ENCODE measurements around the gene SHANK3.

The SHANK3 gene

DNA sequence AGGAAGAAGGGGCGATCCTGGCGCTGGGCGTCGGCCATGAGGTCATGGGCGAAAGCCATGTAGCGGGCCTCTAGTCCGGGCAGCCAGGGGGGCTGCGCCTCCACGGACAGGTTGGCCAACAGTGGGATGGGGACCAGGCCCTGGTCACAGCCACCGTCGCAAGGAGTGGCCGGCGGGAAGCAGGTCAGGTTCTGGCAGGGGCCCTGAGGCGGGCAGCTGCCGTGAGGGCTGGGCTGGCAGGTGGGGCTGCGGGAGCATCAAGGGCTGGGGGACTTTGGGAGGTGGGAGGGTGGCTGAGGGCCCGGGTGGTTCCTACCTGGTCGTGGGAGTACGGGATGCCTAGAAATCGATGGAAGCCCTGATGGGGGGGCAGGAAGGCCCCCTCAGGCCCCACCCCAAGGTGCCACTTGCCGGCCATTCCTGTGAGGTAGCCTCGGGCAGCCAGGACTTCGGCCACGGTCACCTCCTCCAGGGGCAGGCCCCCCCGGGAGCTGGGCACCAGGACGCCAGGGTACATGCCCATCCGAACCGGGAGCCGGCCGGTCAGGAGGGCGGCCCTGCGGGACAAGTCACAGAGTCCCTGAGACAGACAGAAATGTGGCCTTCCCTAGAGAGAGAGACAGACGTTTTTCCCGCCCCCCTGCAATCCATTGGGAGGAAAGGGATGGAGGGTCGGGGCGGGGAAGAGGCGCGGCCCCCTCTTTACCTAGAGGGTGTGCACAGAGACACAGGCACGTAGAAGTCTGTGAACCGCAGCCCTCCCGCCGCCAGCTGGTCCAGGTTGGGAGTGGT is 45.6 kb upstream of the SHANK3 start:
- Histone ChIP-seq H3K9me3 (ENCODE audit: control extremely low read depth in 1 of 5, control insufficient read depth in 4 of 5, insufficient read depth in 2 of 5, low read depth in 1 of 5, low read length in 4 of 5) (no peaks in the 10 kb centered on the region), H3K4me1 (ENCODE audit: control extremely low read depth in 1 of 4, control insufficient read depth in 4 of 4, insufficient read depth in 4 of 4, low read length in 3 of 4) (peaks cover 3 to 41% (median 26%) of the 10 kb centered on the region in 4 experiments), H3K36me3 (ENCODE audit: control insufficient read depth in 4 of 4, insufficient read depth in 4 of 4, low read length in 3 of 4) (peaks cover 2 to 11% (median 6%) of the 10 kb centered on the region in 4 experiments), H3K27me3 (replicated peaks in 2 of 5; ENCODE audit: control insufficient read depth in 4 of 5, insufficient read depth in 5 of 5, low read length in 4 of 5) (no peaks in the 10 kb centered on the region), H3K4me3 (ENCODE audit: control insufficient read depth in 1 of 7, extremely low read depth in 1 of 7, insufficient read depth in 4 of 7, low read depth in 2 of 7, low read length in 6 of 7) (peak overlapping the region; percentile 54 to 83 (median 74)), H3K27ac (ENCODE audit: insufficient read depth in 1 of 2, low read depth in 1 of 2, low read length in 2 of 2, poor library complexity in 1 of 2, severe bottlenecking in 2 of 2) (peak overlapping the region in 1 of 2 experiments; percentile 43)
- DNase-seq: no peak
- WGBS (ENCODE audit: insufficient coverage): 91% methylated on average over 33 of the region's 42 CpGs
- ChIA-PET POLR2A (interaction anchor here (0.6 to 1.9 kb wide), 2 partner anchors 46 to 102 kb away, joined by 3 to 10 read pairs; partner anchors contain the start of genes SCO2 and SHANK3), CTCF (interaction anchor here (1.1 to 3.6 kb wide), 5 partner anchors 15 to 101 kb away, joined by 3 to 22 read pairs (median 5); partner anchors contain the start of gene SCO2)

DNA sequence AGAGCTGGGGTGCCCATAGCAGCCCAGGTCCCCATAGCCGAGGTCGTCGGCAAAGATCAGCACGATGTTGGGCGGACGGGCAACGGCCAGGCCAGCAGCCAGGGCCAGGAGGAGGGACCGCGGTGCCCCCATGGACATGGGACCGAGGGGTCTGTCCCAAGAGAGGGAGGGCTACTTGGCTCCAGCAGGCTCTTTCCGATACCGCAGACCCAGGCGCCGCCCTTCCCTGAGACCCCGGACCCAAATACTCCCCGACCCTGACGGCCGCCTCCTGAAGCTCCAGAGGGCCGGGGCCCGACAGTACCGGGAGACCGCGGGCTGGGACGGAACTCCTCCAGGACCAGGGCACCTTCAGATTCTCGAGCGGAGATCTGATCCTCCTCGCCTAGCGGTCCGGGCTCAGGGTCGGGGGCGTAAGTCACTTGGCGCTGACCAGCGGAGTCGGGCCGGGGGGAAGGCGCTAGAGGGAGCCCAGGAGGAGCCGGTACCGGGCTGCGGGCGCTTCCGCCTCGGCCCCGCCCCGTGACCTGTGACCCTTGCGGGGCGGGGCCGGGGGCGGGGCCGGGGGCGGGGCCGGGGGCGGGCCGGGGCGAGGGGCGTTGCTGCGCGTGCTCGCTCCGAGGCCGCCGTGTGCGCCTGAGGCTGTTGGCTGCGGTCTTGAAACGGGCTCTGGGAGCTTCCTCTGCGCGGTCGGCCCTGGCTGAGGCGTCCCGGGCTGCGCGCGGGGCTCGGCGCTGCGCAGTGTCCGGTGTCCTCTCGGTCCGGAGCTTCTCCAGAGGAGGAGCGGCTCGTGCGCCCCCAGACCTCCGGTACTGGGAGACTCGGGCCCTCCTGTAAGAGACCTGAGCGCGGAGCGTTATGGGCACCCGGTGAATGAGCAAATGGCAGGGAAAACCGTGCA is 44.7 kb upstream of the SHANK3 start, which contains the start of gene ARSA:
Gene ARSA, minus strand, starts transcription at position 511 of the 901 bp plus-strand sequence. Its CDS starts 373 bp downstream, at position 138.
- H3K4me3 ChIP-seq (ENCODE audit: control insufficient read depth in 1 of 7, extremely low read depth in 1 of 7, insufficient read depth in 4 of 7, low read depth in 2 of 7, low read length in 6 of 7): peak within 1 kb of the TSS; percentile 58 to 83 (median 76)
- DNase-seq: peak; percentile 80 to 85 (median 83)
- no peaks in the 10 kb centered on the region for H3K27me3 ChIP-seq (replicated peaks in 2 of 5; ENCODE audit: control insufficient read depth in 4 of 5, insufficient read depth in 5 of 5, low read length in 4 of 5)
- CTCF ChIA-PET: interaction anchor here (0.7 to 3.6 kb wide), 5 partner anchors 9 to 102 kb away, joined by 3 to 22 read pairs (median 5); partner anchors contain the start of gene SCO2
- peak within 1 kb of the TSS; percentile 20 to 43 for H3K27ac ChIP-seq (ENCODE audit: insufficient read depth in 1 of 2, low read depth in 1 of 2, low read length in 2 of 2, poor library complexity in 1 of 2, severe bottlenecking in 2 of 2)
- H3K9me3 ChIP-seq (ENCODE audit: control extremely low read depth in 1 of 5, control insufficient read depth in 4 of 5, insufficient read depth in 2 of 5, low read depth in 1 of 5, low read length in 4 of 5): no peaks in the 10 kb centered on the region
- peaks cover 2 to 11% (median 6%) of the 10 kb centered on the region in 4 experiments for H3K36me3 ChIP-seq (ENCODE audit: control insufficient read depth in 4 of 4, insufficient read depth in 4 of 4, low read length in 3 of 4)
- 5% methylated on average over 72 of the region's 88 CpGs for WGBS (ENCODE audit: insufficient coverage)
- POLR2A ChIA-PET: interaction anchor here (0.6 to 1.1 kb wide), 3 partner anchors 8 to 45 kb away, joined by 3 to 9 read pairs (median 3); partner anchors contain the start of gene SHANK3
- H3K4me1 ChIP-seq (ENCODE audit: control extremely low read depth in 1 of 4, control insufficient read depth in 4 of 4, insufficient read depth in 4 of 4, low read length in 3 of 4): peaks cover 3 to 33% (median 19%) of the 10 kb centered on the region in 4 experiments

DNA sequence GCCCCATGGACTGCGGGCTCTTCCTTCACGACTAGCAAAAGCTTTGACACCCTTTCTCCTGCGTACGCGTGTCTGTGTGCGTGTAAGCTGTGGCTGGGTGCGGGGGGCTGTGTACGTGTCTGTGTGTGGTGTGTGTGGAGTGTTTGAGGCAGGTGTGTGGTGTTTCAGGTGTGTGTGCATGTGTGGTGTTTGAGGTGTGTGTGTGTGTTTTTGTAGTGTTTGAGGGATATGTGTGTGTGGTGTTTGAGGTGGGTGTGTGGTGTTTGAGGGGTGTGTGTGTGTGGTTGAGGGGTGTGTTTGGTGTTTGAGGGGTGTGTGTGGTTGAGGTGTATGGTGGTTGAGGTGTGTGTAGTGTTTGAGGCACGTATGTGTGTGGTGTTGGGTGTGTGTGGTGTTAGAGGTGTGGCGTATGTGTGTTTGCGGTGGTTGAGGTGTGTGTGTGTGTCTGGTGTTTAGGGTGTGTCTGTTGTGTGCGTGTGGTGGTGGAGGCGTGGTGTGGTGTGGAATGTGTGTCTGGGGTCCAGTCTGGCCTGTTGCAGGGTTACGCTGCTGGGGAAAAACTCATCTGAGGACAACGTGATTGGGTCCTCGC is 44.0 kb upstream of the SHANK3 start:
- ChIA-PET POLR2A (interaction anchor here (0.6 to 1.1 kb wide), 3 partner anchors 9 to 44 kb away, joined by 3 to 9 read pairs (median 3); partner anchors contain the start of gene SHANK3), CTCF (interaction anchor here (1.4 to 3.6 kb wide), 3 partner anchors 13 to 63 kb away, joined by 3 to 22 read pairs (median 6); no protein-coding TSS in a partner anchor)
- H3K27ac ChIP-seq (ENCODE audit: insufficient read depth in 1 of 2, low read depth in 1 of 2, low read length in 2 of 2, poor library complexity in 1 of 2, severe bottlenecking in 2 of 2): peak overlapping the region; percentile 20 to 40
- peaks cover 3 to 29% (median 17%) of the 10 kb centered on the region in 4 experiments for H3K4me1 ChIP-seq (ENCODE audit: control extremely low read depth in 1 of 4, control insufficient read depth in 4 of 4, insufficient read depth in 4 of 4, low read length in 3 of 4)
- 12% methylated on average over 3 of the region's 16 CpGs for WGBS (ENCODE audit: insufficient coverage)
- H3K27me3 ChIP-seq (replicated peaks in 2 of 5; ENCODE audit: control insufficient read depth in 4 of 5, insufficient read depth in 5 of 5, low read length in 4 of 5): no peaks in the 10 kb centered on the region
- peaks cover 2 to 11% (median 6%) of the 10 kb centered on the region in 4 experiments for H3K36me3 ChIP-seq (ENCODE audit: control insufficient read depth in 4 of 4, insufficient read depth in 4 of 4, low read length in 3 of 4)
- peak in 1 of 3 donors; percentile 19 for DNase-seq
- peak overlapping the region; percentile 48 to 83 (median 76) for H3K4me3 ChIP-seq (ENCODE audit: control insufficient read depth in 1 of 7, extremely low read depth in 1 of 7, insufficient read depth in 4 of 7, low read depth in 2 of 7, low read length in 6 of 7)
- H3K9me3 ChIP-seq (ENCODE audit: control extremely low read depth in 1 of 5, control insufficient read depth in 4 of 5, insufficient read depth in 2 of 5, low read depth in 1 of 5, low read length in 4 of 5): no peaks in the 10 kb centered on the region

DNA sequence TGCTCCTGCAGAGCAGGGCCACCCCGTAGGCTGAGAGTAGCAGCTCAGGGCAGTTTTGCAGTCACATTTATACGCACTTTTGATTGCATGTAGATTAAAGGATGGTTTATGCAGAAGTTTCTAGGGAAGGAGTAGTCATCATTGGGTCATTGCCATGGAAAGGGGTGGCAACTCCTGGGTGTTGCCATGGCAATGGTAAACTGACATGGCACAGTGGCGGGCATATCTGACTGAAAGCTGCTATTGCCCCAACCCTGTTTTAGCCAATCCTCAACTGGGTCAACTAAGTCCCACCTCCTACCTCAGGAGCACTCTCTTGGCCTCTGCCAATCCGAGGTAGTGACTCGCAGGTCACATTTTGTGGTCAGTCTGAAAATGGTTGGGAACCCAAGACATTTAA is 42.2 kb upstream of the SHANK3 start:
- Histone ChIP-seq H3K4me1 (ENCODE audit: control extremely low read depth in 1 of 4, control insufficient read depth in 4 of 4, insufficient read depth in 4 of 4, low read length in 3 of 4) (peaks cover 3 to 29% (median 17%) of the 10 kb centered on the region in 4 experiments), H3K27me3 (replicated peaks in 2 of 5; ENCODE audit: control insufficient read depth in 4 of 5, insufficient read depth in 5 of 5, low read length in 4 of 5) (no peaks in the 10 kb centered on the region), H3K4me3 (ENCODE audit: control insufficient read depth in 1 of 7, extremely low read depth in 1 of 7, insufficient read depth in 4 of 7, low read depth in 2 of 7, low read length in 6 of 7) (no peak overlapping the region), H3K9me3 (ENCODE audit: control extremely low read depth in 1 of 5, control insufficient read depth in 4 of 5, insufficient read depth in 2 of 5, low read depth in 1 of 5, low read length in 4 of 5) (no peaks in the 10 kb centered on the region), H3K27ac (ENCODE audit: insufficient read depth in 1 of 2, low read depth in 1 of 2, low read length in 2 of 2, poor library complexity in 1 of 2, severe bottlenecking in 2 of 2) (no peak overlapping the region), H3K36me3 (ENCODE audit: control insufficient read depth in 4 of 4, insufficient read depth in 4 of 4, low read length in 3 of 4) (peaks cover 0 to 6% (median 3%) of the 10 kb centered on the region in 4 experiments)
- WGBS (ENCODE audit: insufficient coverage): 95% methylated on average over 5 of the region's 5 CpGs
- POLR2A ChIA-PET: interaction anchor here (1.4 to 1.5 kb wide), 2 partner anchors 8 to 42 kb away, joined by 3 to 9 read pairs; partner anchors contain the start of gene SHANK3
- DNase-seq: peak in 2 of 3 donors; percentile 27 to 47
- CTCF ChIA-PET: interaction anchor here (0.6 to 2.0 kb wide), 6 partner anchors 9 to 72 kb away, joined by 3 to 7 read pairs (median 4); no protein-coding TSS in a partner anchor

DNA sequence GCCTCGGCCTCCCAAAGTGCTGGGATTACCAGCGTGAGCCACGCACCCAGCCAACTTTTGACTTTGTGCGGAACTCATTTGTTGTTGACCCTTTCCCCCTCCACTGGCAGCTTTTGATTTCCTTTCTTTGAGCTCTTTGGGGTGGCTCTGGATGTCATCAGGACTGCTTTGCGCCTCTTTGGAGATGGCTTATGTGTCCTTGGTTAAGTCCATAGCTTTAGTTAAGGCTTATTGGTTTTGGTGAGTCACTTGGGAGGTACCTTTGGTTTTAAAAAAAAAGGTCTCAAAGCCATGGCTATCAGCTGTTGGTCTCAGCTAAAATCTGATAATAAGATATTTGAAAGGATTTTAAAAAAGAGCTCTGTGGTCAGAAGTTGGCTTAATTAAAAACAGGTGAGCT is 39.5 kb upstream of the SHANK3 start:
- peaks cover 0 to 2% (median 0%) of the 10 kb centered on the region in 5 experiments for H3K9me3 ChIP-seq (ENCODE audit: control extremely low read depth in 1 of 5, control insufficient read depth in 4 of 5, insufficient read depth in 2 of 5, low read depth in 1 of 5, low read length in 4 of 5)
- CTCF ChIA-PET: interaction anchor here (0.8 to 2.8 kb wide), 3 partner anchors 9 to 429 kb away, joined by 3 to 13 read pairs (median 10); no protein-coding TSS in a partner anchor
- H3K4me3 ChIP-seq (ENCODE audit: control insufficient read depth in 1 of 7, extremely low read depth in 1 of 7, insufficient read depth in 4 of 7, low read depth in 2 of 7, low read length in 6 of 7): no peak overlapping the region
- POLR2A ChIA-PET: interaction anchor here (0.6 kb wide), 1 partner anchor 54 kb away, joined by 3 read pairs; no protein-coding TSS in a partner anchor
- no peak overlapping the region for H3K27ac ChIP-seq (ENCODE audit: insufficient read depth in 1 of 2, low read depth in 1 of 2, low read length in 2 of 2, poor library complexity in 1 of 2, severe bottlenecking in 2 of 2)
- DNase-seq: no peak
- H3K36me3 ChIP-seq (ENCODE audit: control insufficient read depth in 4 of 4, insufficient read depth in 4 of 4, low read length in 3 of 4): no peaks in the 10 kb centered on the region
- H3K27me3 ChIP-seq (replicated peaks in 2 of 5; ENCODE audit: control insufficient read depth in 4 of 5, insufficient read depth in 5 of 5, low read length in 4 of 5): no peaks in the 10 kb centered on the region
- peaks cover 3 to 23% (median 10%) of the 10 kb centered on the region in 4 experiments for H3K4me1 ChIP-seq (ENCODE audit: control extremely low read depth in 1 of 4, control insufficient read depth in 4 of 4, insufficient read depth in 4 of 4, low read length in 3 of 4)
- 98% methylated on average over 5 of the region's 5 CpGs for WGBS (ENCODE audit: insufficient coverage)

DNA sequence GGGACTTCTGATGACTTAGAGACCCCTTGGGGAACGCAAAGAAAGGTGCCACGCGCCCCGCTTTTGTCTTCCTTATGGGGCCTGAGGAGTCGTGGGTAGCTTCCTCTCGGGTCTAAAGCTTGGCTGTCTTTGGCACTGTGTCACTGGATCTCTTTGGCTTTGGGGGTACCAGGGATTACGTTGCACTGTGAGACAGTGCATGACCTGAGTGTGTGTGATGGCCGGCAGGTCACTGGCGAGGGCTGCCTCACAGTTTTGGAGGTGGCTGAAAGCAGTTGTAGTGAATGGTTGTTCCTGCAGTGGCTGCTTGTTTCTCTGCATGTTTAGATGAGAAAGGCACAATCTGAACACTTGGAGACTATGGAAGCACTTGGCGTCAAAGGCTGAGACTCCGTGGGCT is 38.9 kb upstream of the SHANK3 start:
- 95% methylated on average over 10 of the region's 11 CpGs for WGBS (ENCODE audit: insufficient coverage)
- Histone ChIP-seq H3K27ac (ENCODE audit: insufficient read depth in 1 of 2, low read depth in 1 of 2, low read length in 2 of 2, poor library complexity in 1 of 2, severe bottlenecking in 2 of 2) (no peak overlapping the region), H3K27me3 (replicated peaks in 2 of 5; ENCODE audit: control insufficient read depth in 4 of 5, insufficient read depth in 5 of 5, low read length in 4 of 5) (no peaks in the 10 kb centered on the region), H3K36me3 (ENCODE audit: control insufficient read depth in 4 of 4, insufficient read depth in 4 of 4, low read length in 3 of 4) (no peaks in the 10 kb centered on the region), H3K4me3 (ENCODE audit: control insufficient read depth in 1 of 7, extremely low read depth in 1 of 7, insufficient read depth in 4 of 7, low read depth in 2 of 7, low read length in 6 of 7) (no peak overlapping the region), H3K9me3 (ENCODE audit: control extremely low read depth in 1 of 5, control insufficient read depth in 4 of 5, insufficient read depth in 2 of 5, low read depth in 1 of 5, low read length in 4 of 5) (peaks cover 0 to 2% (median 0%) of the 10 kb centered on the region in 5 experiments), H3K4me1 (ENCODE audit: control extremely low read depth in 1 of 4, control insufficient read depth in 4 of 4, insufficient read depth in 4 of 4, low read length in 3 of 4) (peaks cover 2 to 16% (median 5%) of the 10 kb centered on the region in 4 experiments)
- CTCF ChIA-PET: interaction anchor here (1.7 to 2.8 kb wide), 2 partner anchors 8 to 12 kb away, joined by 10 to 13 read pairs; no protein-coding TSS in a partner anchor
- POLR2A ChIA-PET: no interaction called here
- no peak for DNase-seq
